Skeletal muscle tissue (tissue), 4 donors: ENCODE measurements around the gene TMC8. TPM values are rescaled to one million over a fixed set of nuclear protein-coding genes. Genes with fewer than 3 reads are reported as not detected.

Experiments used
- H3K27ac ChIP-seq: one replicate; pipeline ENCODE4 v1.7.0; 2013; ENCODE audit warnings: mild to moderate bottlenecking, low read depth, low read length, inconsistent platforms
- H3K27me3 ChIP-seq, 3 donors: one replicate each; pipeline ENCODE4 v1.7.0; 2013; ENCODE audit warnings: low read length in 3 of 3; ENCODE audit not compliant: control insufficient read depth in 3 of 3, insufficient read depth in 3 of 3
- H3K36me3 ChIP-seq, 3 donors: one replicate each; pipeline ENCODE4 v1.7.0; 2013; ENCODE audit warnings: low read length in 3 of 3; ENCODE audit not compliant: control insufficient read depth in 3 of 3, insufficient read depth in 3 of 3
- H3K4me1 ChIP-seq, 3 donors: one replicate each; pipeline ENCODE4 v1.7.0; 2013; ENCODE audit warnings: low read length in 3 of 3, mild to moderate bottlenecking in 3 of 3; ENCODE audit not compliant: control insufficient read depth in 3 of 3, insufficient read depth in 3 of 3
- H3K4me3 ChIP-seq, 3 donors: one replicate each; pipeline ENCODE4 v1.7.0; 2013; ENCODE audit warnings: low read length in 3 of 3
- H3K9ac ChIP-seq, 3 donors: one replicate each; pipeline ENCODE4 v1.7.0; 2013; ENCODE audit warnings: low read length in 3 of 3, mild to moderate bottlenecking in 3 of 3, moderate library complexity in 2 of 3, low read depth in 1 of 3
- H3K9me3 ChIP-seq, 3 donors: one replicate each; pipeline ENCODE4 v1.7.0; 2013; ENCODE audit warnings: low read length in 3 of 3; ENCODE audit not compliant: control insufficient read depth in 3 of 3
- total RNA-seq: library from RNA; depleted of rRNA; stranded (reverse); fragments of >200 nt; gene quantifications from one replicate; pipeline ENCODE4 v1.2.3, GENCODE V29; 2014
- donor health status: Osteomylitis.

Gene TMC8
- total RNA-seq, 1 donor from 2014 or later, result 7.8 TPM

DNA sequence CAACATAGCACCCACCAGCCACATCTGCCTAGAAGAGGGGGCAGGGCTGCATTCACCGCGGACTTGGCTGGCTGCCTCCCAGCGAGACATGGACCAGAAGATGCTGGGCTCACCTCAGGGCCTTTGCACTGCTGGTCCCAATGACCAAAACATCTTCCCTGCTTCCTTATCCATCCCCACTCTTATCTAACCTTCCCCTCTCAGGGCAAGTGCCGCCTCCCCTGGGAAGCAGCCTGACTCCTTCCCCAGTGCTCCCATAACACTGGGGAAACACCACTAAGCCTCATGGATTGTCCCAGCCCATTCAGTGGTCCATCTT is 7.7 kb upstream of the TMC8 start:
- Histone ChIP-seq H3K4me3 (no peak overlapping the region), H3K27ac (no peak overlapping the region), H3K9me3 (no peaks in the 10 kb centered on the region), H3K36me3 (peaks cover 0 to 2% (median 0%) of the 10 kb centered on the region in 3 donors), H3K9ac (no peak overlapping the region), H3K27me3 (peaks cover 0 to 9% (median 8%) of the 10 kb centered on the region in 3 donors), H3K4me1 (peaks cover 12 to 33% (median 32%) of the 10 kb centered on the region in 3 donors)

DNA sequence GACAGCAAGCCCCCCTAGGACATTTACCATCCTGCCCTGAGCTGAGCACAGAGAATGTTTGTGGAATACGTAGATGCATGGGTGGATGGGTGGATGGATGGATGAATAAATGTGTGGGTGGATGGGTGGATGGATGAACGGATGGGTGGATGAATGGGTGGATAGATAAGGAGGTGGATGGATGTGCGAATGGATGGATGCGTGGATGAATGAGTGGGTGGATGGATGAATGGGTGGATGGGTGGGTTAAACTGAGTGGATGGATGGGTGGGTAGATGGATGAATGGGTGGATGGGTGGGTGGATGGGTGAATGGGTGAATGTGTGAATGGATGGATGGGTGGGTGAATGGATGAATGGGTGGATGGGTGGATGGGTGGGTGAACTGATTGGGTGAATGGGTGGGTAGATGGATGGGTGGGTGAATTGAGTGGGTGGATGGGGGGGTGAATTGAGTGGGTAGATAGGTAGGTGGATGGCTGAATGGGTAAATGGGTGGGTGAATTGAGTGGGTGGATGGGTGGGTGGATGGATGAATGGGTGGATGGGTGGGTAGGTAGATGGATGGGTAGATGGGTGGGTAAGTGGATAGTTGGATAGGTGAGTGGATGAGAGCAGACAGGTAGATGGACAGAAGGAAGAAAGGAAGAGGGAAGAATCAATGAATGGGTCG is 7.2 kb upstream of the TMC8 start:
- Histone ChIP-seq H3K27me3 (peaks cover 0 to 11% (median 8%) of the 10 kb centered on the region in 3 donors), H3K9ac (no peak overlapping the region), H3K4me1 (peaks cover 13 to 34% (median 34%) of the 10 kb centered on the region in 3 donors), H3K4me3 (no peak overlapping the region), H3K27ac (no peak overlapping the region), H3K9me3 (no peaks in the 10 kb centered on the region), H3K36me3 (peaks cover 0 to 2% (median 0%) of the 10 kb centered on the region in 3 donors)

DNA sequence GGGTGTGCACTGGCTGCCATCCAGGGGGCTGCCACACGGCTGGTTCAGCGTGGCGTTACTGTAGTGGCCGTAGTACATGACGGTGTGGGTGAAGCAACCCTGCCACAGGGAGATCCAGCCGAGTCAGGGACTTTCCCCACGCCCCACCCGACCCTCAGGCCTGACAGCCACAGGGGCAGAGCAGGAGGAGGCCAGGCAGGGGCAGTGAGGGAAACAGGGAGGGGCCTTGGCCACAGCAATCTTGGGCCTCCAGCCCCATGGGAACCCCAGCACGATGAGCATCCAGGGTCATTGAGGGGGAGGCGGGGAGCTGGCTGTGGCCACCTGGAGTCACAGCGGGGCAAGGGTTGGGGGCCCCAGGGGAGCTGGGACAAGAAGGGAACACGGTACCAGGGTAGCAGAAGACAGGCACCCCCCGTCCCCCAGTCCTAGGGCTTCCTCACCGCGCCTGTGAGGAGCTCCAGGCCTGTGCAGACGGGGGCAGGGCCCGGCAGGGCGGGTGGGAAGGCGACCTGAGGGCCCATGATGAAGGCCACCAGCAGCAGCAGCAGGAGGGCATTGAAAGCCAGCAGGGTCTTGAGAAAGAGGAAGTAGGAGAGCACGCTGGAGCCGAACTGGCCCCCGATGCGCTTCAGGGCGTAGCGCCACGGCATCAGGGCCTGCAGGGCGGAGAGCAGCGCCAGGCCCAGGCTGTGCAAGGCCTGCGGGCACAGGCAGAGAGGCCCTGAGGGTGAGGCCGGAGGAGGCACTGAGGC is 6.3 kb upstream of the TMC8 start:
- peaks cover 0 to 14% (median 11%) of the 10 kb centered on the region in 3 donors for H3K27me3 ChIP-seq
- no peak overlapping the region for H3K4me3 ChIP-seq
- H3K36me3 ChIP-seq, result peaks cover 0 to 2% (median 0%) of the 10 kb centered on the region in 3 donors
- H3K27ac ChIP-seq, result no peak overlapping the region
- H3K9me3 ChIP-seq, result no peaks in the 10 kb centered on the region
- no peak overlapping the region for H3K9ac ChIP-seq
- peaks cover 19 to 37% (median 36%) of the 10 kb centered on the region in 3 donors for H3K4me1 ChIP-seq

DNA sequence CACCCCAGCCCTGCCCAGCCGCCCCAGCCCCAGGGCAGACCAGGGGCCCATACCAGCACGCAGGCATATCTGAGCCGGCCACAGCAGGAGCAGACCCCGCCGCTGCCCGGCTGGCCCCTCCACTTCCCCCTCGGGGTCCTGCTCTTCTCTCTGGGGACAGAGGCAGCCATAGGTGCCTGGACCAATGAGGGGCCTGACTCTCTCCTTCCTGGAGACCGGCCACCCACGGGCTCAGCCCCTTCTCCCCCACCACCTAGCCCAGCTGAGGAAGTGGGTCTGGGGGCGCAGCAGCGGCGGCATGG is 5.8 kb upstream of the TMC8 start:
- Histone ChIP-seq H3K9ac (no peak overlapping the region), H3K9me3 (no peaks in the 10 kb centered on the region), H3K4me3 (no peak overlapping the region), H3K27me3 (peaks cover 0 to 19% (median 11%) of the 10 kb centered on the region in 3 donors), H3K4me1 (peaks cover 24 to 41% (median 39%) of the 10 kb centered on the region in 3 donors), H3K36me3 (peaks cover 0 to 2% (median 0%) of the 10 kb centered on the region in 3 donors), H3K27ac (no peak overlapping the region)

DNA sequence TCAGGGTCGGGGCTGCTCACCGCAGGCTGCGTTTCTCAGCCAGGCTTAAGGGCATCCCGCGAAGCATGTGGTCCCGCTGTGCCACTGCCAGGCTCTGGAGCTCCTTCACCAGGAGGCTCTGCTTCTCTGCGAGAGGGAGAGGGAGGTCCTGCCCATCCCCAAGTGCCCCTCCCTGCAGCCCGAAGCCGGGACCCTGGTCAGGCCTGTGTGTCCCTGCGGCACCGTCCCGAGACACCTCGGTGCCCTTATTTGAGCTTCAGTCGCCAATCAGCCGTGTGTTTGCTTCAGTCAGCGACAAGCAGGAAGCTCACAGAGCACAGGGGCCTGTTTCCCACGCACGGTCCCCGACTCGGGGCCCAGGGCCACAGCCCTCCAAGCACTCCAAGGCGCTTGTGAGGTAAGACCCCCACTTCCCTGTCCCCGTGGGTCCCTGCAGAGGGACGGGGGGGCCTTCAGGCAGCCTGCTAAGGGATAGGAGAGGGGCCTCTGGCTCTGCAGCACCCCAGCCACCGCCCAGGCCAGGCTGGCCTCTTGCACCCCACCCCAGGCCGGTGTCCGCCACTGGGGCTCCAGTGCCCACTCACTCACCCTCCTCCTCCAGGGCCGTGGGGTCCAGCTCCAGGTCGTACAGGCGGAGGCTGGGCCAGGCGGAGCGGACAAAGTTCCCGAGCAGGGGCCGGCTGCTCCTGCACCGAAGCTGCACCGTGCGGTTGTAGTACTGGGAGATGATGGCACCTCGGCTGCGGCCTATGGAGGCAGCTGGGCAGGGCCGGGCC is 5.2 kb upstream of the TMC8 start:
- Histone ChIP-seq H3K4me1 (peaks cover 26 to 46% (median 41%) of the 10 kb centered on the region in 3 donors), H3K27me3 (peaks cover 1 to 20% (median 11%) of the 10 kb centered on the region in 3 donors), H3K9me3 (no peaks in the 10 kb centered on the region), H3K36me3 (peaks cover 0 to 2% (median 0%) of the 10 kb centered on the region in 3 donors), H3K4me3 (no peak overlapping the region), H3K9ac (peak overlapping the region in 1 of 3 donors; percentile 25), H3K27ac (peak overlapping the region; percentile 44)

DNA sequence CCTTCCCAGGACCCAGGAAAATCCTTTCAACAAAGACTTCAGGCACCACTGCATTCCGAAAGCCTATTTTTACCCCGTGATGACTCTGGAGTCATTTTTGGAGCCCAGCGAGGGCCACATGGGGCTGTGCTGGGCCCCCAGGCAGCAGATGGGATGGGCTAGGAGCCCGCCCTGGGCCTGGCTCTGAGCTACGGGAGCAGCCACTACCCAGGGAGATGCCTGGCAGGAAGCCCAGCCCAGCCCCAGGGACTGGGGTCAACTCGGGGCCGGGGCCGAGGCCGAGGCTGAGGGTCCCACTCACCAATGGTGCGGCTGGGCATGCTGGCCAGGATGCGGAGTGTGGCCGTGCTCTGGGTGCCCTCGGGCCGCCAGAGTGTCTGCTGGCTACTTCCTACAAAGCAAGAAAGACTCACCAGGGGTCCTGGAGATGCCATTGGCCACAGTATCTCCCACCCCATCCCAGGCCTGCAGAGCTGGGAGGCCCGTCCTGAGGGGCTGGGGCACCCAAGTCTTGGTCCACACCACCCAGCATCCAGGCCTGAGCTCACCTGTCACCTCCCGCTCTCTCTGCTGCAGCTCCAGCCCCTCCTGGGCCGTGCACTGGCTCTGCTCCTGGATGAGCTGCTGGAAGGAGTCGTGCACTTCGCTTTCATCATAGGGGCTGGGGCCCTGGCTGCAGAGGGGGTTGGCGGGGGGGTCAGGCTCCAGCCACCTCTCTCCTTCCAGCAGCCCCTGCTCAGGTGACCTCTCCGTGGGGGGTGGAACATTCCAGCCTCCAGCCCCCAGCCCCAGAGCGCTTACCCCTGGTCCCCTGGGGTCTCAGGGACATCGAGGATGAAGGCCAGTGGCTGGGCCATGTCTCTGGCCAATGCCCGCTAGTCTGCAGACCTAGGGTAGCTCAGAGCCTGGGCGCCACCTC is 4.3 kb upstream of the TMC8 start:
- peaks cover 0 to 2% (median 0%) of the 10 kb centered on the region in 3 donors for H3K36me3 ChIP-seq
- H3K9ac ChIP-seq, result peak overlapping the region in 1 of 3 donors; percentile 25
- peaks cover 26 to 50% (median 43%) of the 10 kb centered on the region in 3 donors for H3K4me1 ChIP-seq
- peaks cover 10 to 29% (median 19%) of the 10 kb centered on the region in 3 donors for H3K27me3 ChIP-seq
- H3K4me3 ChIP-seq, result no peak overlapping the region
- H3K9me3 ChIP-seq, result no peaks in the 10 kb centered on the region
- H3K27ac ChIP-seq, result peak overlapping the region; percentile 54

DNA sequence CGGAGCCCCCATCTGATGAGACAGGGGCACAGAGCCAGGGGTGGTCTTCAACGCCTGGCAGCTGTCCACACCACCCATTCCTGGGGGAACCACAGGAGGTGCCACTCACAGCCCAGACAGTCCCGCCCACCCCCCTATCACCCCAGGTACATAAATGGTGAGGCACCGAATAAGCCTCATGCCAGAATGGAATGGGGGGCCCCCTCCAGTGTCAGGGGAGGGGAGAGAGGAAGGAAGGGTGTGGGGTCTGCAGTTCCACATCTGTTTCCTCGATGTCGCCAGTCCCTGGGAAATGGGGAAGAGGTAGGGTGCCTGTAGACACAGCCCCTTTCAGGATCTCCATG is 3.7 kb upstream of the TMC8 start:
- peak overlapping the region in 2 of 3 donors; percentile 56 to 60 for H3K4me3 ChIP-seq

DNA sequence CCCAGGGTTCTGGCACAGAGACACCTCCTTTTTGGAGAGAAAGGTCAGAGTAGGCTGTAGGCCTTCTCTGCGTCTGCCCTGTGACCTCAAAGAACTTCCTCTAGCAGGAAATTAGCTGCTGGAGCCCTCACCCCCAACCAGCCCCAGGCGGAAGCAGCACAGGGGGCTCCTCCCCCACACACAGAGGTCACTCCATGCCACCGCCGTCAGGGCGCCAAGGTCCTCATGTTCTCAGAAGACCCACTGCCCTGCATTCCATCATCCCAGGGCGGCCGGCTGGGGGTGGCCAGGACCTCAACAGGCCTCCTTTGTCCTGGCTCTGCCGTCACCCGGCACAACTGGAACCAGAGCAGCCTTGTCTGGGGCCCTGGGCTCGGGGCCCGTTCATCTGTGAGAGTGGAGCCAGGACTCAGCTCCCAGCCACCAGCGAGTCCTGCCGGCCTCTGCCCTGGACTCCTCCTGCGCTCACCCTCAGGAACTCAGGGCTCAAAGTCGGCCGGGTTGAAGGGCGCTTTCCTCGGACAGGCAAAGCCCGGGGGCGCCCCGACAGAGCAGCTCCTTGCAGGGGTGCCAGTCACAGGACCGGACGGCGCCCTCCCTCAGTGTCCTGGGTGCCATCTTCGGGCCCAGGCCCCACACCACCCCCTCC is 3.2 kb upstream of the TMC8 start:
- H3K9me3 ChIP-seq, result no peaks in the 10 kb centered on the region
- H3K9ac ChIP-seq, result peak overlapping the region in 2 of 3 donors; percentile 29 to 68
- H3K27me3 ChIP-seq, result peaks cover 15 to 34% (median 19%) of the 10 kb centered on the region in 3 donors
- H3K36me3 ChIP-seq, result peaks cover 0 to 2% (median 0%) of the 10 kb centered on the region in 3 donors
- peak overlapping the region; percentile 54 for H3K27ac ChIP-seq
- peaks cover 26 to 51% (median 43%) of the 10 kb centered on the region in 3 donors for H3K4me1 ChIP-seq
- peak overlapping the region; percentile 56 to 65 (median 60) for H3K4me3 ChIP-seq

More for the DNA sequence above, 3.7 kb upstream of the TMC8 start:
- Histone ChIP-seq H3K4me1 (peaks cover 26 to 50% (median 43%) of the 10 kb centered on the region in 3 donors), H3K27ac (peak overlapping the region; percentile 54), H3K9ac (peak overlapping the region in 2 of 3 donors; percentile 29 to 68), H3K27me3 (peaks cover 15 to 32% (median 19%) of the 10 kb centered on the region in 3 donors), H3K9me3 (no peaks in the 10 kb centered on the region), H3K36me3 (peaks cover 0 to 2% (median 0%) of the 10 kb centered on the region in 3 donors)
